ENCODE results near the gene HAT1. TPM values are rescaled to one million over a fixed set of nuclear protein-coding genes. Genes with fewer than 3 reads are reported as not detected.

HAT1 gene
- total RNA-seq, 1 donor from 2014 or later = 43.3 TPM

Other genes with a start within 250 kb of the HAT1 start
- 88.8 TPM for gene DYNC1I2, start 235.0 kb upstream of the HAT1 start, total RNA-seq (ENCODE audit: insufficient read depth, low replicate concordance)
- gene SLC25A12, start 28.2 kb upstream of the HAT1 start, total RNA-seq (ENCODE audit: insufficient read depth, low replicate concordance) = 32.0 TPM
- 6.3 TPM for gene METAP1D, start 77.5 kb downstream of the HAT1 start, total RNA-seq (ENCODE audit: insufficient read depth, low replicate concordance)
- gene DLX1, start 163.0 kb downstream of the HAT1 start, total RNA-seq (ENCODE audit: insufficient read depth, low replicate concordance) = 0.48 TPM
- 0.96 TPM for gene DLX2, start 180.4 kb downstream of the HAT1 start, total RNA-seq (ENCODE audit: insufficient read depth, low replicate concordance)